ENCODE data around the gene POR.

- TF ChIP-seq CTCF (IDR thresholded peaks at IDR 0.05 in 8 of 11, conservative IDR thresholded peaks at IDR 0.05 in 3 of 11): no peak
- no peak for TF ChIP-seq POLR2A (IDR thresholded peaks at IDR 0.05)
Measured at GRCh38 chr7:75914169-75914654, 743 bp upstream of the POR start.
